Liver (tissue), 9 donors: ENCODE data around the gene PRM2. TPM values are rescaled to one million over a fixed set of nuclear protein-coding genes. Genes with fewer than 3 reads are reported as not detected.

Experiments
- DNase-seq: peaks from one replicate; pipeline ENCODE4 v3.0.0-alpha.2; 2017; ENCODE audit warnings: low spot score
- H3K27ac ChIP-seq, 2 donors: one replicate each; pipeline ENCODE4 v1.7.0; 2013; ENCODE audit warnings: inconsistent platforms in 2 of 2, low read length in 2 of 2, control low read depth in 1 of 2, low read depth in 1 of 2, mild to moderate bottlenecking in 1 of 2
- H3K27me3 ChIP-seq, 4 donors: one replicate each; pipeline versions ENCODE4 v1.6.1 to v1.7.0; 2013; ENCODE audit warnings: low read length in 3 of 4, inconsistent platforms in 1 of 4, mild to moderate bottlenecking in 1 of 4, moderate library complexity in 1 of 4; ENCODE audit not compliant: control insufficient read depth in 4 of 4, insufficient read depth in 4 of 4
- H3K36me3 ChIP-seq, 4 donors: one replicate each; pipeline versions ENCODE4 v1.6.1 to v1.7.0; 2013; ENCODE audit warnings: low read length in 3 of 4, mild to moderate bottlenecking in 3 of 4, low read depth in 1 of 4, moderate library complexity in 1 of 4; ENCODE audit not compliant: control insufficient read depth in 4 of 4, insufficient read depth in 3 of 4
- H3K4me1 ChIP-seq, 4 donors: one replicate each; pipeline versions ENCODE4 v1.6.1 to v1.7.0; 2013; ENCODE audit warnings: low read length in 3 of 4, mild to moderate bottlenecking in 3 of 4, moderate library complexity in 1 of 4; ENCODE audit not compliant: control insufficient read depth in 4 of 4, insufficient read depth in 4 of 4
- H3K4me3 ChIP-seq, 3 donors: one replicate each; pipeline versions ENCODE4 v1.6.1 to v1.7.0; 2013; ENCODE audit warnings: low read length in 3 of 3, control low read depth in 1 of 3, low read depth in 1 of 3, mild to moderate bottlenecking in 1 of 3
- H3K9ac ChIP-seq, 2 donors: one replicate each; pipeline ENCODE4 v1.7.0; 2013; ENCODE audit warnings: low read length in 2 of 2, mild to moderate bottlenecking in 2 of 2, moderate library complexity in 2 of 2, control low read depth in 1 of 2, low read depth in 1 of 2
- H3K9me3 ChIP-seq, 4 donors: one replicate each; pipeline versions ENCODE4 v1.6.1 to v1.7.0; 2013; ENCODE audit warnings: low read length in 3 of 4; ENCODE audit not compliant: control insufficient read depth in 4 of 4
- EGR1 ChIP-seq, 2 donors: IDR thresholded peaks; 2 replicates each; pipeline ENCODE4 v1.6.1; 2016 to 2018; ENCODE audit warnings: antibody characterized with exemption in 2 of 2, low read depth in 2 of 2
- FOXA1 ChIP-seq: IDR thresholded peaks from 2 replicates; pipeline ENCODE4 v1.6.1; 2016; ENCODE audit warnings: antibody characterized with exemption
- FOXA2 ChIP-seq: IDR thresholded peaks from 2 replicates; pipeline ENCODE4 v1.6.1; 2016; ENCODE audit warnings: antibody characterized with exemption
- HNF4A ChIP-seq, 2 donors: conservative IDR thresholded peaks; 2 replicates each; pipeline ENCODE4 v1.6.1; 2016; ENCODE audit warnings: antibody characterized with exemption in 2 of 2, mild to moderate bottlenecking in 2 of 2
- JUND ChIP-seq, 2 donors: IDR thresholded peaks; 2 replicates each; pipeline ENCODE4 v1.6.1; 2016; ENCODE audit warnings: antibody characterized with exemption in 2 of 2
- MAX ChIP-seq: IDR thresholded peaks from 2 replicates; pipeline ENCODE4 v1.6.1; 2016; ENCODE audit warnings: antibody characterized with exemption
- NR2F2 ChIP-seq: IDR thresholded peaks from 2 replicates; pipeline ENCODE4 v1.6.1; 2016; ENCODE audit warnings: antibody characterized with exemption
- RAD21 ChIP-seq, 2 donors: IDR thresholded peaks; 2 replicates each; pipeline ENCODE4 v1.6.1; 2016; ENCODE audit warnings: antibody characterized with exemption in 2 of 2, mild to moderate bottlenecking in 2 of 2
- REST ChIP-seq: IDR thresholded peaks from 2 replicates; pipeline ENCODE4 v1.6.1; 2016; ENCODE audit warnings: antibody characterized with exemption, mild to moderate bottlenecking
- RXRA ChIP-seq, 2 donors: IDR thresholded peaks; 2 replicates each; pipeline ENCODE4 v1.6.1; 2017 to 2018; ENCODE audit warnings: antibody characterized with exemption in 2 of 2, mild to moderate bottlenecking in 1 of 2
- SP1 ChIP-seq: IDR thresholded peaks from 2 replicates; pipeline ENCODE4 v1.6.1; 2018; ENCODE audit warnings: antibody characterized with exemption, mild to moderate bottlenecking
- WGBS: extraction: QIAGEN DNeasy Blood & Tissue Kit; methylation state at CpG from one replicate; pipeline ENCODE4 v1.1.7; 2013; 5-methylcytosine and 5-hydroxymethylcytosine counted together
- polyA plus RNA-seq, 2 donors: library from polyadenylated mRNA; stranded (reverse) in 1 of 2; unstranded in 1 of 2; fragments of 200-250 nt in 1 of 2; fragments of >200 nt in 1 of 2; fragmentation: Nextera tagmentation in 1 of 2; extraction: Ambion mirVana in 1 of 2; gene quantifications; one replicate each; pipeline versions ENCODE4 v1.2.1 to v1.2.3, GENCODE V29; 2013 to 2015
- total RNA-seq, 2 donors: library from RNA; depleted of rRNA; stranded (reverse); fragments of >200 nt; gene quantifications; one replicate each; pipeline ENCODE4 v1.2.3, GENCODE V29; 2014
- TF ChIP-seq, protein P1 (sequence below): IDR thresholded peaks from 2 replicates; pipeline ENCODE4 v1.6.1; 2016; ENCODE audit warnings: antibody characterized with exemption
- donor health status: healthy.
- donor health status: healthy.
- donor health status: healthy.
- donor health status: healthy.
- donor health status: healthy.

PRM2 gene
- total and polyA plus RNA-seq, 4 donors = not detected

- H3K27ac ChIP-seq = peak overlapping the region in 1 of 2 donors; percentile 36
Observed at GRCh38 chr16:11253995-11254912, 22.0 kb downstream of the PRM2 start.

GRCh38 chr16:11253009-11253994 is 23.0 kb downstream of the PRM2 start:
- H3K27me3 ChIP-seq = no peaks in the 10 kb centered on the region
- peaks cover 0 to 1% (median 0%) of the 10 kb centered on the region in 4 donors for H3K36me3 ChIP-seq
- H3K9me3 ChIP-seq = no peaks in the 10 kb centered on the region
- TF ChIP-seq JUND (IDR thresholded peaks at IDR 0.05) (no peak), RXRA (IDR thresholded peaks at IDR 0.05) (no peak), EGR1 (IDR thresholded peaks at IDR 0.05; ENCODE audit: low read depth in 2 of 2) (no peak), FOXA2 (no peak), NR2F2 (no peak), RAD21 (IDR thresholded peaks at IDR 0.05) (no peak), MAX (no peak), HNF4A (conservative IDR thresholded peaks at IDR 0.05) (no peak)
- TF ChIP-seq, protein P1, sequence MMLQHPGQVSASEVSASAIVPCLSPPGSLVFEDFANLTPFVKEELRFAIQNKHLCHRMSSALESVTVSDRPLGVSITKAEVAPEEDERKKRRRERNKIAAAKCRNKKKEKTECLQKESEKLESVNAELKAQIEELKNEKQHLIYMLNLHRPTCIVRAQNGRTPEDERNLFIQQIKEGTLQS = no peak
- WGBS = 82% methylated on average over 5 of the region's 5 CpGs
- peaks cover 10 to 28% (median 18%) of the 10 kb centered on the region in 4 donors for H3K4me1 ChIP-seq
- DNase-seq = no peak
- H3K4me3 ChIP-seq = peak overlapping the region in 2 of 3 donors; percentile 2 to 24
- H3K27ac ChIP-seq = peak overlapping the region in 1 of 2 donors; percentile 36
- no peak overlapping the region for H3K9ac ChIP-seq

More at GRCh38 chr16:11253995-11254912, 22.0 kb downstream of the PRM2 start:
- Histone ChIP-seq H3K27me3 (no peaks in the 10 kb centered on the region), H3K9me3 (no peaks in the 10 kb centered on the region), H3K4me3 (peak overlapping the region; percentile 62 to 76 (median 67)), H3K4me1 (peaks cover 10 to 38% (median 25%) of the 10 kb centered on the region in 4 donors), H3K9ac (no peak overlapping the region), H3K36me3 (peaks cover 0 to 1% (median 0%) of the 10 kb centered on the region in 4 donors)
- 73% methylated on average over 29 of the region's 29 CpGs for WGBS
- TF ChIP-seq FOXA1 (no peak), REST (no peak), SP1 (no peak)
- DNase-seq = no peak
